Measurements from ENCODE around the gene ARL2BP.

ARL2BP gene

DNA sequence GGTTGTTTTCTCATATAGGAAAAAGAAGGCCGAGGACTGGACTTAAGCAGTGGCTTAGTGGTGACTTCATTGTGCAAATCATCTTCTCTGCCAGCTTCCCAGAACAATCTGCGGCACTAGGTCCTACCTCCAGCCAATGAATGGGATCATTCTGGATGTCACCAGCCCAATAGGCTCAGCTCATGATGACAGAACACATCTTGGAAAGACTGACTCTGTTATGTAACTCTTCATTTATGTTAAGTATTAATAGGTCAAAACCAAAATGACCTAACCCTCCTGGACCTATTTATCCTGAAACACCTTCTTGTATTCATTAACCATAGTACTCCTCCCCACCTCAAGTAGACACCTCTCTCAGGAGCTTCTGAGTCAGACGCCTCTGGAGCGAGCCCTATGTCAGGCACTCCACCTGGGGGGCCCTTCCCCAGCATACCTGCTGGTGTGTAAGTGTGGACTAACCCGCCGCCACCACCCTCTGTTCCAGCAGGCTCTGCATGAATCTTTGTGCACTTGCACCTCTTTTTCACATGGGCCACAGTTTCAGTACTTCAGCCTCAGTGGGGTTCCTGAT, 7.2 kb downstream of the ARL2BP start:
- Histone ChIP-seq H3K27ac (ENCODE audit: low read depth, low read length) (no peak overlapping the region), H3K27me3 (ENCODE audit: control insufficient read depth in 1 of 2, insufficient read depth in 2 of 2, low read length in 2 of 2) (no peaks in the 10 kb centered on the region), H3K4me1 (ENCODE audit: control insufficient read depth in 1 of 2, insufficient read depth in 2 of 2, low read length in 2 of 2) (no peaks in the 10 kb centered on the region), H3K9ac (ENCODE audit: low read depth in 1 of 2, low read length in 2 of 2) (no peak overlapping the region), H3K4me3 (ENCODE audit: low read depth in 1 of 2, low read length in 2 of 2) (no peak overlapping the region), H3K36me3 (ENCODE audit: control insufficient read depth in 1 of 2, insufficient read depth in 2 of 2, low read length in 2 of 2) (peaks cover 28 to 81% of the 10 kb centered on the region in 2 donors), H3K9me3 (ENCODE audit: control insufficient read depth in 1 of 2, low read length in 2 of 2) (no peaks in the 10 kb centered on the region)

DNA sequence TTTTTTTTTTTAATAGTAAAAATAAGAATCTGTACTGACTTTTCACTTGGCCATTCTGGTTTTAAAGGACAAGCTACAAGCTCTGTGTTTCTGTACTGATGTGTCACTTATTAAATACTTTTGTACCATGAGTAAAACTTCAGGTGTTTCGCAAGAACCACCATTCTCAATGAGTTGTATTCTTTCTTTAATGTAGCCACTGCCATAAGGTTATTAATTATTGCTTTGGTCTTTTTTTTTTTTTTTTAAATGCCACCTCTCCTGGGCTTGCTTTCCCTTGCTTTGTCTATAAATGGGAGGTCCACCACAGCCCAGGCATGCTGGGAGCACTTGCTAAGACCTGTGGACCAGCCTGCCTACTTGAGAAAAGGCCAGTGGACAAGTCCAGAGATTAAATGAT, 8.4 kb downstream of the ARL2BP start:
- Histone ChIP-seq H3K4me3 (ENCODE audit: low read depth in 1 of 2, low read length in 2 of 2) (no peak overlapping the region), H3K9me3 (ENCODE audit: control insufficient read depth in 1 of 2, low read length in 2 of 2) (no peaks in the 10 kb centered on the region), H3K36me3 (ENCODE audit: control insufficient read depth in 1 of 2, insufficient read depth in 2 of 2, low read length in 2 of 2) (peaks cover 30 to 82% of the 10 kb centered on the region in 2 donors), H3K27me3 (ENCODE audit: control insufficient read depth in 1 of 2, insufficient read depth in 2 of 2, low read length in 2 of 2) (no peaks in the 10 kb centered on the region), H3K27ac (ENCODE audit: low read depth, low read length) (no peak overlapping the region), H3K9ac (ENCODE audit: low read depth in 1 of 2, low read length in 2 of 2) (no peak overlapping the region), H3K4me1 (ENCODE audit: control insufficient read depth in 1 of 2, insufficient read depth in 2 of 2, low read length in 2 of 2) (no peaks in the 10 kb centered on the region)

DNA sequence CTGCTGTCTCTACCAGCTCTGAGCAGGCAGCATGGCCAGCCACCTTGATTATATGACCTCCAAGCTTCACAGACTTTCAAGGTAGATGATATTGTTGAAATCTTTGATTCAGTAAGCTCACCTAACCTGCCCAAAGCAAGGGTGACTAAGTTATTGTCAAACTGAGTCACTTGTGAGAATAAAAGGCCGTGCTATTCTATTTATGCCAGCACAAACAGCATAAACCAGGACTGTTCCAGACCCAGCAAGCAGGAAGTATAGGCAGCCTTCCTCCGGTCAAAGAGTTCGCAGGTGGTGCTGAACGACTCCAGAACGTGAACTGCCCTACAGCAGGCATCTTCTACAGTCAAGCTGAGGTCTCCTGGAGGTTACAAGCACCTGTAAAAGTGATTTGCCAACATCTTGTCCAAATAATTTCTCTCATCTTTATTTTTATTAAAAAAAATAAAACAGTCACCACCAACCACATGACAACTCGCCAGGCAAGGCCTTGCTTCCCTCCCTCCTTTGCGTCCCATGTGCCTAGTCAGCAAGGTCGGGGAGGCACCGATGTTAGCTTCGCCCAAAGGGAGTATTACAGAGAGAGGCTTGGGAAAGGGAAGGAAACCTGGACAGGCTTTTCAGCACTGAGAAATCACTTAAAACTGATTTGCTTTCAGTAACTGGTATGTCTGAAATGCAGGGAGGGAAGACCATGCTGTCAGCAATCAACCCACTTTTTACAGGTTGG, 10.8 kb downstream of the ARL2BP start:
- Histone ChIP-seq H3K9ac (ENCODE audit: low read depth in 1 of 2, low read length in 2 of 2) (no peak overlapping the region), H3K36me3 (ENCODE audit: control insufficient read depth in 1 of 2, insufficient read depth in 2 of 2, low read length in 2 of 2) (peaks cover 23 to 63% of the 10 kb centered on the region in 2 donors), H3K4me1 (ENCODE audit: control insufficient read depth in 1 of 2, insufficient read depth in 2 of 2, low read length in 2 of 2) (no peaks in the 10 kb centered on the region), H3K4me3 (ENCODE audit: low read depth in 1 of 2, low read length in 2 of 2) (no peak overlapping the region), H3K9me3 (ENCODE audit: control insufficient read depth in 1 of 2, low read length in 2 of 2) (no peaks in the 10 kb centered on the region), H3K27ac (ENCODE audit: low read depth, low read length) (no peak overlapping the region), H3K27me3 (ENCODE audit: control insufficient read depth in 1 of 2, insufficient read depth in 2 of 2, low read length in 2 of 2) (no peaks in the 10 kb centered on the region)

DNA sequence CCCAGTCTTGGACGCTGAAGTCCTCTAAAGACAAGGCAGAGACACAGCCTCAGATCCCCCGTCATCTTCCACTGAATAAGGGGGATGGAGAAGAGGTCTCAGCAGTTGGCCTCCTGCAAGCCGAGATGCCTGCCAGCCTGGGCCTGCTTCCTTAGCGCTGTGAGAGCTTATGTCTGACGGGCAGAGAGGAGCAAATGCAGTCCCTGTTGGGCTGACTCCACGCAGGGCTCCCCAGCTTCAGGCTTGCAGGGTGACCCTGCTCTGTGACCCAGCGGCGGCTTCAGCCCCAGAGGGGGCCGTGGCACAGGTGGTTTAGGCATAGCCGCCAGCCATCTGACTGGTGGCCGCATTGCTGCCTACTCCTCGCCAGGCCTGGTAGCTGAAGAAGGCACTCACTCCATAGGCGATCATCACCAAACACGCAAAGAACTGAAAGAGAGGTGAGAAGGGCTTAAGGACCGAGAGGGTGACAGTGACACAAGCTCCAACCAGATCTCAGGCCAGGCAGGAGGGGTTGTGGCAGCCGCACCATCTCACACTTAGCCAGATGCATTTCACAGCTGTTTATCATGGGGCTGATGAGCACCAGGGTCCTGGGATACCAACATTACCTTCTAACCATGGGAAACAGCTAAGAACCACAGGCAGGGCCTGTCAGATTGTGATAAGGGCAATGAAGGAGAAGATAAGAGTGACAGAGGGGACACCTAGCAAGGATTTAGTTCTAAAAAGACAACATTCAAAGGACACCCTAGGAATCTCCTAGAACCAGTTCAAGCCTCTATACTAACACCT, 11.7 kb downstream of the ARL2BP start:
- Histone ChIP-seq H3K4me1 (ENCODE audit: control insufficient read depth in 1 of 2, insufficient read depth in 2 of 2, low read length in 2 of 2) (no peaks in the 10 kb centered on the region), H3K9ac (ENCODE audit: low read depth in 1 of 2, low read length in 2 of 2) (no peak overlapping the region), H3K4me3 (ENCODE audit: low read depth in 1 of 2, low read length in 2 of 2) (no peak overlapping the region), H3K27ac (ENCODE audit: low read depth, low read length) (no peak overlapping the region), H3K36me3 (ENCODE audit: control insufficient read depth in 1 of 2, insufficient read depth in 2 of 2, low read length in 2 of 2) (peaks cover 23 to 61% of the 10 kb centered on the region in 2 donors), H3K9me3 (ENCODE audit: control insufficient read depth in 1 of 2, low read length in 2 of 2) (no peaks in the 10 kb centered on the region), H3K27me3 (ENCODE audit: control insufficient read depth in 1 of 2, insufficient read depth in 2 of 2, low read length in 2 of 2) (no peaks in the 10 kb centered on the region)

DNA sequence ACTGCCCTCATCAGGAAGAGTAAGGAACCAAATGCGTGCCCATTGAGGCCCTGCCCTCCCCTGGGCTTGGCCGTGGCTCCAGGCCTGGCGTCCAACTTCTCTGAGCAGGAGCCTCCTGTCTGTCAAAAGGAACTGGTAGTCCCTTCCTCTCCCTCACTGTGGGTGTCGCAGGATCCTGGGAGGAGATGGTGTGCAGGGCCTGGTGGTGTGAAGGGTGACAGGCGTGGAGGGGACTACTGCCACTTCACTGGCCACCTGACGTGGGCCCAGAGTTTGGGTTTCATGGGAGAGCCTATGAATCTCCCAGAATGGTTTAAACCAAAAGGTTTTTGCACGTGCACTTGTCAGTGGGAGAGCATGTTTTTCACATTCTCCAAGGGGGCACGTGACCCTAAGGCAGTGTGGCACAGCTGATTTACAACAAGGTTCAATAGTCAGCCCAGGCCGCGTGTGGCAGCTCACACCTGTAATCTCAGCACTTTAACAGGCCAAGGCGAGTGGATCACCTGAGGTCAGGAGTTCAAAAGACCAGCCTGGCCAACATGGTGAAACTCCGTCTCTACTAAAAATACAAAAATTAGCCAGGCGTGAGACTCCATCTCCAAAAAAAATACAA, 12.5 kb downstream of the ARL2BP start:
- peaks cover 16 to 53% of the 10 kb centered on the region in 2 donors for H3K36me3 ChIP-seq (ENCODE audit: control insufficient read depth in 1 of 2, insufficient read depth in 2 of 2, low read length in 2 of 2)
- H3K4me1 ChIP-seq (ENCODE audit: control insufficient read depth in 1 of 2, insufficient read depth in 2 of 2, low read length in 2 of 2): no peaks in the 10 kb centered on the region
- H3K4me3 ChIP-seq (ENCODE audit: low read depth in 1 of 2, low read length in 2 of 2): no peak overlapping the region
- no peak overlapping the region for H3K27ac ChIP-seq (ENCODE audit: low read depth, low read length)
- H3K27me3 ChIP-seq (ENCODE audit: control insufficient read depth in 1 of 2, insufficient read depth in 2 of 2, low read length in 2 of 2): no peaks in the 10 kb centered on the region
- no peak overlapping the region for H3K9ac ChIP-seq (ENCODE audit: low read depth in 1 of 2, low read length in 2 of 2)
- no peaks in the 10 kb centered on the region for H3K9me3 ChIP-seq (ENCODE audit: control insufficient read depth in 1 of 2, low read length in 2 of 2)

DNA sequence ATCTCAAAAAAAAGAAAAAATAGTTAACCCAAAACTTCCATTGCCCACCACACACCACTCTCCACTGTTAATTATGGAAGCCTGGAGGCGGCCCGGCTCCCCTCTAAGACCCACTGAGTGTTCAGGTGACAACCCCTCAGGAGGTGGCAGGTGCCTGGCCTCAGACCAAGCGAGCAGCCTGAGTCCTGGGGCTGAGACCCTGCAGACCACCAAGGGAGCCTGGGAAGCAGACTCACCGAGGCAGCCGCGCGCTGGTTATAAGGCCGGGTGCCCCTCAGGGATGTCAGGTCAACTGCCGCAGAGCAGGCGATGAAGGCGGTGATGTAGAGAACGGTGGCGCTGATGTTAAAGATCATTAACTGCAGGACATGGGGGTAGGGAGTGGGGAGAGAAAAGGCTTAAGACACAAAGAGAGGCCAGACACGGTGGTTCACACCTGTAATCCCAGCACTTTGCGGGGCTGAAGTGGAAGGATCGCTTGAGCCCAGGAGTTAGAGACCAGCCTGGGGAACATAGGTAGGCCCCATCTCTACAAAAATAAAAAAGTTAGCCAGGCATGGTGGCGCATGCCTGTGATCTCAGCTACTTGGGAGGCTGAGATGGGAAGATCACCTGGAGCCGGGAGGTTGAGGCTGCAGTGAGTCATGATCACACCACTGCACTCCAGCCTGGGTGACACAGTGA, 13.3 kb downstream of the ARL2BP start:
- no peak overlapping the region for H3K4me3 ChIP-seq (ENCODE audit: low read depth in 1 of 2, low read length in 2 of 2)
- no peak overlapping the region for H3K9ac ChIP-seq (ENCODE audit: low read depth in 1 of 2, low read length in 2 of 2)
- H3K27ac ChIP-seq (ENCODE audit: low read depth, low read length): no peak overlapping the region
- peaks cover 0 to 4% of the 10 kb centered on the region in 2 donors for H3K4me1 ChIP-seq (ENCODE audit: control insufficient read depth in 1 of 2, insufficient read depth in 2 of 2, low read length in 2 of 2)
- no peaks in the 10 kb centered on the region for H3K9me3 ChIP-seq (ENCODE audit: control insufficient read depth in 1 of 2, low read length in 2 of 2)
- peaks cover 12 to 45% of the 10 kb centered on the region in 2 donors for H3K36me3 ChIP-seq (ENCODE audit: control insufficient read depth in 1 of 2, insufficient read depth in 2 of 2, low read length in 2 of 2)
- no peaks in the 10 kb centered on the region for H3K27me3 ChIP-seq (ENCODE audit: control insufficient read depth in 1 of 2, insufficient read depth in 2 of 2, low read length in 2 of 2)

DNA sequence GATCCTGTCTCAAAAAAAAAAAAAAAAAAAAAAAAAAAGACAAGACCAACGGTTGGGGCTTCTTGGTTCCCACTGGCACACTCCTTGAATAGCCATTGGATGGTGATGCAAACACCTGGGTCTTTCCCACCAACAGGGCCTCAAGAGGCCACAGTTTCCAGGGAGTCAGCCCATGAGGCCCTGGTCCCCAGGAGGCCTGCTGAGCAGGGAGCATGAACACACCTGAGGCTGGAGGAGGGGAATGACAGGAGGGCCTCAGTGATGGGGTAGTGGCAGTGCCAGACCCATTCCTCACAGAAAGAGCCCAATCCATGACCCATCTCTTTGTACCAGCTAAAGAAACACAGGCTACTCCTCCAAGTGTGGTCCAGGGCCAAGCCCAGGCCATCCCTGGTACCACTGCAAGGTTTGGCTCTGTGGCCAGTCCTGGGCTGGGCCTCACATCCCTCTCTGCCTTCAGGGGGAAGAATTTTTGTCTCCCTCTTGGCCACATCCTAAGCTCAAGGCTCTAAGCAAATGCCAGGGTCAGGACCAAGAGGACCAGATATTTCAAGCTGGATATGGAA, 13.9 kb downstream of the ARL2BP start:
- Histone ChIP-seq H3K9ac (ENCODE audit: low read depth in 1 of 2, low read length in 2 of 2) (no peak overlapping the region), H3K36me3 (ENCODE audit: control insufficient read depth in 1 of 2, insufficient read depth in 2 of 2, low read length in 2 of 2) (peaks cover 12 to 44% of the 10 kb centered on the region in 2 donors), H3K4me1 (ENCODE audit: control insufficient read depth in 1 of 2, insufficient read depth in 2 of 2, low read length in 2 of 2) (peaks cover 0 to 10% of the 10 kb centered on the region in 2 donors), H3K27ac (ENCODE audit: low read depth, low read length) (no peak overlapping the region), H3K27me3 (ENCODE audit: control insufficient read depth in 1 of 2, insufficient read depth in 2 of 2, low read length in 2 of 2) (no peaks in the 10 kb centered on the region), H3K9me3 (ENCODE audit: control insufficient read depth in 1 of 2, low read length in 2 of 2) (no peaks in the 10 kb centered on the region), H3K4me3 (ENCODE audit: low read depth in 1 of 2, low read length in 2 of 2) (no peak overlapping the region)

DNA sequence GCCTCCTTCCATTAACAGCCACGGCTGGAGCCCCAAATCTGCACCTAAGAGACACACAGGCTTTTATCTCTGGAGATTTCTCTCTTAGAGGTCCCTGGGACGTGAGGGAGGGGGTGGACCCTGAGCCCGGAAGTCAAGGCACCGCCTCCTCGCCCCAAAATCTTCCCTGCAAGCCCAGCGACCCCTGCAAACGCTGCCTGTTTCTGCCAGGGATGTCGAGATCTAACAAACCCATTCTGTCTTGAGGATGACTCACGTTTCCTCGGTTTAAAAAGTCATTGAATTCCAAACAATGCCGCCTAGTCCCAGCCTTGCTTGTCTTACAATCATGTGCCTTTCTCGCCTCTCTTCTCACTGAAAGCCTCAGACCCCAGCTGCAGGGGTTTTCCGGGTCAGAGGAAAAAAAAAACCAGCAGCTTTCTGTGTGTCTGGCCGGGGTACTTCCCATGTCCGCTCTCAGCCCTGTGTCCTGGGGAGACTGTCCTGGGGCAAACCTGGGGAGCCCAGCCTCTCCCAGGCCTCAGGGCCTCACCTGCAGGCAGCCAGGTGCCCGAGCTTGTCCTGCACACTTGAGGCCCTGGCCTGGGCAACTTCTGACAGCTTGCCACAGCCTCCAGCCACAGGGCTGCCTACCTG, 15.4 kb downstream of the ARL2BP start:
- Histone ChIP-seq H3K4me1 (ENCODE audit: control insufficient read depth in 1 of 2, insufficient read depth in 2 of 2, low read length in 2 of 2) (peaks cover 10 to 21% of the 10 kb centered on the region in 2 donors), H3K4me3 (ENCODE audit: low read depth in 1 of 2, low read length in 2 of 2) (no peak overlapping the region), H3K27me3 (ENCODE audit: control insufficient read depth in 1 of 2, insufficient read depth in 2 of 2, low read length in 2 of 2) (no peaks in the 10 kb centered on the region), H3K9me3 (ENCODE audit: control insufficient read depth in 1 of 2, low read length in 2 of 2) (no peaks in the 10 kb centered on the region), H3K9ac (ENCODE audit: low read depth in 1 of 2, low read length in 2 of 2) (no peak overlapping the region), H3K36me3 (ENCODE audit: control insufficient read depth in 1 of 2, insufficient read depth in 2 of 2, low read length in 2 of 2) (peaks cover 11 to 37% of the 10 kb centered on the region in 2 donors), H3K27ac (ENCODE audit: low read depth, low read length) (peak overlapping the region; percentile 20)

DNA sequence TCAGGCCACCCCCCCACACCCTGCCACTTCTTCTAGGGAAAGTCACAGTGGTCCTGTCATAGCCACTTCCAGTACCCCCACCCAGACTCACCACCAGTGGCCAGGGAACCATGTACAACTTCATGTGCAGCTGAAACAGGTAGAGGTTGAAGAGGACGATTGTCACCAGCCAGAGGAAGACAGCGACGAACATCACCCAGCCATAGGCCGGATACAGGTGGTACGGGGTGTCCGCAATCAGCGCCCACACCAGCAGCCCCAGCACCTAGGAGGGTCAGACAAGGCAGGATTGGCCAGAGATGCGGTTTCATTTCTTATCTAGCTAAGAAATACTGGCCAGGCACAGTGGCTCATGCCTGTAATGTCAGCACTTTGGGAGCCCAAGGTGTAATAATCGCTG, 16.7 kb downstream of the ARL2BP start:
- H3K27ac ChIP-seq (ENCODE audit: low read depth, low read length): no peak overlapping the region
- no peaks in the 10 kb centered on the region for H3K9me3 ChIP-seq (ENCODE audit: control insufficient read depth in 1 of 2, low read length in 2 of 2)
- no peak overlapping the region for H3K4me3 ChIP-seq (ENCODE audit: low read depth in 1 of 2, low read length in 2 of 2)
- peaks cover 22 to 34% of the 10 kb centered on the region in 2 donors for H3K4me1 ChIP-seq (ENCODE audit: control insufficient read depth in 1 of 2, insufficient read depth in 2 of 2, low read length in 2 of 2)
- H3K27me3 ChIP-seq (ENCODE audit: control insufficient read depth in 1 of 2, insufficient read depth in 2 of 2, low read length in 2 of 2): no peaks in the 10 kb centered on the region
- no peak overlapping the region for H3K9ac ChIP-seq (ENCODE audit: low read depth in 1 of 2, low read length in 2 of 2)
- H3K36me3 ChIP-seq (ENCODE audit: control insufficient read depth in 1 of 2, insufficient read depth in 2 of 2, low read length in 2 of 2): peaks cover 7 to 23% of the 10 kb centered on the region in 2 donors

Measured in duodenal mucosa (tissue), 2 donors.